H9 (cell line): ENCODE data around the gene MAP4K1. TPM values are rescaled to one million over a fixed set of nuclear protein-coding genes. Genes with fewer than 3 reads are reported as not detected.

Experiments
- DNase-seq: peaks from one replicate; pipeline ENCODE4 v3.0.0-alpha.2; 2017
- H2AFZ ChIP-seq: one replicate; pipeline ENCODE4 v1.6.1; 2013; ENCODE audit warnings: mild to moderate bottlenecking, low read length, control low read depth, moderate library complexity
- H2AK5ac ChIP-seq: 2 replicates; pipeline ENCODE4 v1.6.1; 2013; ENCODE audit warnings: low read length, control low read depth, mixed read lengths; ENCODE audit not compliant: insufficient read length
- H2BK120ac ChIP-seq: one replicate; pipeline ENCODE4 v1.6.1; 2013; ENCODE audit warnings: low read depth, mild to moderate bottlenecking, low read length, control low read depth, inconsistent platforms; ENCODE audit not compliant: poor library complexity, severe bottlenecking
- H2BK12ac ChIP-seq: 2 replicates; pipeline ENCODE4 v1.6.1; 2013; ENCODE audit warnings: low read length, control low read depth, mixed read lengths, low read depth; ENCODE audit not compliant: insufficient read length
- H2BK15ac ChIP-seq: 2 replicates; pipeline ENCODE4 v1.6.1; 2013; ENCODE audit warnings: low read depth, low read length, control low read depth
- H2BK20ac ChIP-seq: one replicate; pipeline ENCODE4 v1.6.1; 2013; ENCODE audit warnings: low read depth, mild to moderate bottlenecking, low read length, control low read depth, inconsistent platforms; ENCODE audit not compliant: poor library complexity, severe bottlenecking
- H2BK5ac ChIP-seq: 2 replicates; pipeline ENCODE4 v1.6.1; 2013; ENCODE audit warnings: low read length, control low read depth, mixed read lengths; ENCODE audit not compliant: insufficient read length
- H3K14ac ChIP-seq: 2 replicates; pipeline ENCODE4 v1.6.1; 2013; ENCODE audit warnings: low read length, control low read depth; ENCODE audit not compliant: insufficient read depth
- H3K18ac ChIP-seq: 2 replicates; pipeline ENCODE4 v1.6.1; 2013; ENCODE audit warnings: low read depth, mild to moderate bottlenecking, mixed read lengths, low read length, control low read depth; ENCODE audit not compliant: insufficient read length
- H3K23ac ChIP-seq: 2 replicates; pipeline ENCODE4 v1.6.1; 2013; ENCODE audit warnings: low read length, control low read depth, mixed read lengths, low read depth; ENCODE audit not compliant: insufficient read length
- H3K23me2 ChIP-seq: 2 replicates; pipeline ENCODE4 v1.6.1; 2013; ENCODE audit warnings: low read depth, mild to moderate bottlenecking, mixed read lengths, low read length, control low read depth; ENCODE audit not compliant: insufficient read length, poor library complexity, severe bottlenecking
- H3K27ac ChIP-seq: 2 replicates; pipeline ENCODE4 v1.5.1; 2013; ENCODE audit warnings: low read length, control low read depth, mixed read lengths, low read depth; ENCODE audit not compliant: insufficient read length
- H3K27me3 ChIP-seq: 2 replicates; pipeline ENCODE4 v1.6.1; 2013; ENCODE audit warnings: low read length, control low read depth, inconsistent platforms; ENCODE audit not compliant: insufficient read depth
- H3K4ac ChIP-seq: 2 replicates; pipeline ENCODE4 v1.6.1; 2013; ENCODE audit warnings: low read depth, mild to moderate bottlenecking, control low read depth, inconsistent platforms, low read length, moderate library complexity
- H3K4me1 ChIP-seq: 2 replicates; pipeline ENCODE4 v1.6.1; 2013; ENCODE audit warnings: low read length, control low read depth, inconsistent platforms; ENCODE audit not compliant: insufficient read depth
- H3K4me2 ChIP-seq: 2 replicates; pipeline ENCODE4 v1.6.1; 2013; ENCODE audit warnings: low read length, control low read depth, mixed read lengths; ENCODE audit not compliant: insufficient read length, insufficient read depth
- H3K56ac ChIP-seq: 2 replicates; pipeline ENCODE4 v1.6.1; 2013; ENCODE audit warnings: low read depth, mild to moderate bottlenecking, mixed read lengths, low read length, control low read depth; ENCODE audit not compliant: insufficient read length
- H3K79me1 ChIP-seq: 2 replicates; pipeline ENCODE4 v1.6.1; 2013; ENCODE audit warnings: low read depth, mild to moderate bottlenecking, moderate library complexity, low read length, control low read depth, inconsistent platforms; ENCODE audit not compliant: insufficient read depth, poor library complexity, severe bottlenecking
- H3K79me2 ChIP-seq: 2 replicates; pipeline ENCODE4 v1.6.1; 2013; ENCODE audit warnings: low read length, control low read depth, inconsistent platforms; ENCODE audit not compliant: insufficient read depth
- H3K9ac ChIP-seq: 2 replicates; pipeline ENCODE4 v1.6.1; 2013; ENCODE audit warnings: low read length, control low read depth, mixed read lengths; ENCODE audit not compliant: insufficient read length; ENCODE audit errors: extremely low read depth
- H3K9me3 ChIP-seq: one replicate; pipeline ENCODE4 v1.6.1; 2013; ENCODE audit warnings: low read depth, low read length, inconsistent platforms; ENCODE audit not compliant: control insufficient read depth
- H3T11ph ChIP-seq: one replicate; pipeline ENCODE4 v1.6.1; 2013; ENCODE audit warnings: mild to moderate bottlenecking, low read length, control low read depth, inconsistent platforms
- H4K20me1 ChIP-seq: one replicate; pipeline ENCODE4 v1.6.1; 2013; ENCODE audit not compliant: control insufficient read depth, insufficient read length, insufficient read depth
- H4K5ac ChIP-seq: 2 replicates; pipeline ENCODE4 v1.6.1; 2013; ENCODE audit warnings: low read depth, mild to moderate bottlenecking, mixed read lengths, low read length, control low read depth; ENCODE audit not compliant: insufficient read length
- H4K8ac ChIP-seq: replicated peaks from 2 replicates; pipeline ENCODE4 v1.6.1; 2013; ENCODE audit warnings: low read length, control low read depth, mixed read lengths, low read depth; ENCODE audit not compliant: insufficient read length
- H4K91ac ChIP-seq: 2 replicates; pipeline ENCODE4 v1.6.1; 2013; ENCODE audit warnings: low read depth, mild to moderate bottlenecking, moderate library complexity, mixed read lengths, low read length, control low read depth; ENCODE audit not compliant: insufficient read length
- H3K27ac Mint-ChIP-seq, 3 experiments: 2 replicates in 2 of 3; 3 replicates in 1 of 3; pipeline ENCODE4 v1.8.0; 2020 to 2021; ENCODE audit warnings: mixed read lengths in 3 of 3, mild to moderate bottlenecking in 1 of 3, moderate library complexity in 1 of 3
- H3K27me3 Mint-ChIP-seq: 2 replicates; pipeline ENCODE4 v1.8.0; 2021; ENCODE audit warnings: low read depth, mild to moderate bottlenecking, moderate library complexity, mixed read lengths
- H3K36me3 Mint-ChIP-seq, 3 experiments: 2 replicates in 2 of 3; 3 replicates in 1 of 3; pipeline ENCODE4 v1.8.0; 2020 to 2021; ENCODE audit warnings: low read depth in 3 of 3, mixed read lengths in 3 of 3; ENCODE audit not compliant: insufficient read depth in 1 of 3
- H3K4me1 Mint-ChIP-seq, 2 experiments: 2 replicates each; pipeline ENCODE4 v1.8.0; 2020; ENCODE audit warnings: mixed read lengths in 2 of 2
- H3K4me3 Mint-ChIP-seq, 2 experiments: 2 replicates in 1 of 2; 3 replicates in 1 of 2; pipeline ENCODE4 v1.8.0; 2020 to 2021; ENCODE audit warnings: mild to moderate bottlenecking in 2 of 2, mixed read lengths in 2 of 2, moderate library complexity in 1 of 2
- H3K9me3 Mint-ChIP-seq, 2 experiments: 2 replicates in 1 of 2; 3 replicates in 1 of 2; pipeline ENCODE4 v1.8.0; 2020; ENCODE audit warnings: mild to moderate bottlenecking in 2 of 2, mixed read lengths in 2 of 2, moderate library complexity in 1 of 2
- WGBS: extraction: QIAGEN DNeasy Blood & Tissue Kit; methylation state at CpG from one replicate; pipeline ENCODE4 v1.1.7; 2013; ENCODE audit warnings: missing lambda C conversion rate, low lambda C conversion rate, mixed read lengths; ENCODE audit not compliant: insufficient read length; ENCODE audit errors: extremely low coverage; 5-methylcytosine and 5-hydroxymethylcytosine counted together
- total RNA-seq: library from RNA; stranded (reverse); gene quantifications from 2 replicates; pipeline ENCODE4 v1.2.1, GENCODE V29; 2021
- TF ChIP-seq, protein P1 (sequence below): fragments of 200-600 bp; sonication (generic); conservative IDR thresholded peaks from 3 replicates; pipeline ENCODE4 v1.8.0; 2021; ENCODE audit warnings: antibody characterized with exemption, mild to moderate bottlenecking

Gene MAP4K1
- total RNA-seq, 1 experiment from 2014 or later, result 31.1 TPM

- no peaks in the 10 kb centered on the region for H4K20me1 ChIP-seq
- H3K18ac ChIP-seq, result no peak overlapping the region
- no peaks in the 10 kb centered on the region for H3K23me2 ChIP-seq
- no peak overlapping the region for H3K23ac ChIP-seq
- H3K27me3 ChIP-seq, result no peaks in the 10 kb centered on the region
- no peak overlapping the region for H3K56ac ChIP-seq
- no peak overlapping the region for H2BK5ac ChIP-seq
- H2AFZ ChIP-seq, result no peak overlapping the region
- no peaks in the 10 kb centered on the region; the same call in 1 of the 2 replicates for H3K4me1 ChIP-seq
- Mint-ChIP-seq H3K27me3 (peaks cover 2% of the 10 kb centered on the region; the same call in 1 of the 2 replicates), H3K4me3 (no peak overlapping the region), H3K36me3 (peaks cover 7 to 29% (median 27%) of the 10 kb centered on the region in 3 experiments), H3K4me1 (peaks cover 14 to 18% of the 10 kb centered on the region in 2 experiments), H3K9me3 (no peaks in the 10 kb centered on the region), H3K27ac (peak overlapping the region in 2 of 3 experiments; percentile 57 to 65; a peak in 2 of 7 replicates)
- H3T11ph ChIP-seq, result no peak overlapping the region
- H2BK120ac ChIP-seq, result no peak overlapping the region
- H2BK20ac ChIP-seq, result no peak overlapping the region
- H4K8ac ChIP-seq, result no peak overlapping the region
- H2AK5ac ChIP-seq, result no peak overlapping the region
- H3K27ac ChIP-seq, result no peak overlapping the region
- no peak overlapping the region for H2BK15ac ChIP-seq
- no peaks in the 10 kb centered on the region for H3K9me3 ChIP-seq
- H3K14ac ChIP-seq, result no peak overlapping the region
- no peak overlapping the region for H4K91ac ChIP-seq
- no peak overlapping the region for H2BK12ac ChIP-seq
- no CpG with 5 or more reads among the region's 3 CpGs for WGBS
- H3K4me2 ChIP-seq, result no peak overlapping the region
- H3K79me1 ChIP-seq, result no peaks in the 10 kb centered on the region
- DNase-seq, result no peak
- no peak overlapping the region for H4K5ac ChIP-seq
- TF ChIP-seq, protein P1, sequence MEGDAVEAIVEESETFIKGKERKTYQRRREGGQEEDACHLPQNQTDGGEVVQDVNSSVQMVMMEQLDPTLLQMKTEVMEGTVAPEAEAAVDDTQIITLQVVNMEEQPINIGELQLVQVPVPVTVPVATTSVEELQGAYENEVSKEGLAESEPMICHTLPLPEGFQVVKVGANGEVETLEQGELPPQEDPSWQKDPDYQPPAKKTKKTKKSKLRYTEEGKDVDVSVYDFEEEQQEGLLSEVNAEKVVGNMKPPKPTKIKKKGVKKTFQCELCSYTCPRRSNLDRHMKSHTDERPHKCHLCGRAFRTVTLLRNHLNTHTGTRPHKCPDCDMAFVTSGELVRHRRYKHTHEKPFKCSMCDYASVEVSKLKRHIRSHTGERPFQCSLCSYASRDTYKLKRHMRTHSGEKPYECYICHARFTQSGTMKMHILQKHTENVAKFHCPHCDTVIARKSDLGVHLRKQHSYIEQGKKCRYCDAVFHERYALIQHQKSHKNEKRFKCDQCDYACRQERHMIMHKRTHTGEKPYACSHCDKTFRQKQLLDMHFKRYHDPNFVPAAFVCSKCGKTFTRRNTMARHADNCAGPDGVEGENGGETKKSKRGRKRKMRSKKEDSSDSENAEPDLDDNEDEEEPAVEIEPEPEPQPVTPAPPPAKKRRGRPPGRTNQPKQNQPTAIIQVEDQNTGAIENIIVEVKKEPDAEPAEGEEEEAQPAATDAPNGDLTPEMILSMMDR, result no peak
- no peaks in the 10 kb centered on the region for H3K79me2 ChIP-seq
- no peak overlapping the region for H3K9ac ChIP-seq
- no peak overlapping the region for H3K4ac ChIP-seq
These were observed 20.7 kb upstream of the MAP4K1 start for GRCh38 chr19:38638461-38638860.
